Measurements from ENCODE around the gene NAIF1.
"Not testable (repeated sequence)": the region's sequence is repeated elsewhere in the genome, so short reads cannot be mapped to it uniquely, and the experiment has no call there.

Gene NAIF1

GRCh38 chr9:128066713-128067644 is at the start of gene NAIF1:
TSS of gene NAIF1 (minus strand) at chr9:128067320. CDS start at chr9:128067101, 219 bp downstream.
- DNase-seq: peak; percentile 99

DNA sequence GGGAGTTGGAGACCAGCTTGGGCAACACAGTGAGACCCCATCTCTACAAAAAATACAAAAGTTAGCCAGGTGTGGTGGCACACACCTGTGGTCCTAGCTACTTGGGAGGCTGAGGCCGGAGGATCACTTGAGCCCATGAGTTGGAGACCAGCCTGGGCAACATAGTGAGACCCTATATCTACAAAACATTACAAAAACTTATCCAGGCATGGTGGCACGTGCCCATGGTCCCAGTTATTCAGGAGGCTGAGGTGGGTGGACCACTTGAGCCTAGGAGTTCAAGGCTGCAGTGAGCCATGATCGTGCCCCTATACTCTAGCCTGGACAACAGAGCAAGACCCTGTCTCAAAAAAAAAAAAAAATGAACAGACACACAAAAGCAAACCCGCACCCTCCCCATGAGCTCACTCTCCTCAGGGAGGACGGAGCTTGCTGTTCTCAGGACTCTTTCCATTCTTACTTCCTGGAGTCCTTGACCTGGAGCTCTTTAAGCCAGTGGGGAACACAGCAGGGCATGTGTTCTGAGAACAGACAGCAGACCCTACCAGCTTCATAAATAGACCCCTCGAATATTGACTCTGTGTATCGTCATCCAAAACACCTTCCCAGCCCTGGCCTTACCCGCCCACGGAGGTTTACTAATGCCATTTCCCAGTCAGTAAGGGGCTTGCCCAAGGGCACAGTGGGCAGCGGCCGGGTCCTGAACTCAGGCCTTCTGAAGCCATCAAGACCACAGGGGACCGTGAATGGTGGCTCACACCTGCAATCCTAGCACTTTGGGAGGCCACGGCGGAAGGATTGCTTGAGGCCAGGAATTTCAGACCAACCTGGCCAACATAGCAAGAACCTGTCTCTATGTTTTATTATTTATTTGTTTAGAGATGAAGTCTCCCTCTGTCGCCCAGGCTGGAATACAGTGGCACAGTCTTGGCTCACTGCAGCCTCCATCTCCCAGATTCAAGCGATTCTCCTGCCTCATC is 49.3 kb upstream of the NAIF1 start:
- DNase-seq: no peak

GRCh38 chr9:128115187-128116103 is 48.3 kb upstream of the NAIF1 start:
- no peak for DNase-seq

DNA sequence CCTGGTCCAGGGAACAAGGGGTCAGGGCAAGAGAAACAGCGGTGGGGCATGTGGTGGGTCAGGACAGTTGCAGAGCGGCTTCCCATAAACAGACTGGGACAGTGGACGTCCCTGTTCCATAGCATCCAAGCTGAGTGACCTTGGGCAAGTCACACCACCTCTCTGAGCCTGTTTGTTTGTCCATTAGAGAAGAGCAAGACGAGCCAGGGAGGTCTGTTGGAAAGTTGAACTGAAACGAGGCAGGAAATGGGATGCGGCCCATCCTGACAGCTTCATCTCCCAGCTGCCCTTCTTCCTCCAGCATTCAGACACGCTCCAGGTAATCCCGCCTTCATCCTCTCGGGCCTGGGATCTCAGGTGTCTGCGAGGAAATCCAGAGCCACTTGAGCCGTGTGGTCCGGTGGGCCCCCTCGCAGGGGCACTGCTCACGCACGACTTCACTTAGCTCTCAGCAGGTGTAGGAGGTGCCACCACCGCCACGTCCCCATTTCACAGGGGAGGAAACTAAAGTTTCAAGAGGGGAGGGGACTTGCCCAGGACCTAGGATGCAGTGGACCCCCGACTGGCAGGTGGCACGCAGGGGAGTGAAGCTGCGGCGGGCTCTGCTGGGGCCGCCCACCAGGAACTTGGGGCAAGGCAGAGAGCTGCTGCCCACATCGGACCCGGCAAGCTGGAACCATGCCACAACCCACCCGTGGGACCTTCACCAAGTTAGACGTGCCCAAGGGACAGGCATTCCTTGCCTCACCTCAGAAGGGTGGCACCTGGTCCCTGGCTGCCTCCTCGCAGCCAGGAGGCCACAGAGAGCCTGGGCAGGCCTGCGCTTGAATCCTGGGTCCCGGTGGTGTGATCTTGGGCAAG is 47.4 kb upstream of the NAIF1 start:
- no peak for DNase-seq

- DNase-seq: no peak
Observed at GRCh38 chr9:128113526-128114325, 46.6 kb upstream of the NAIF1 start.

- DNase-seq: not testable (repeated sequence)
Observed at GRCh38 chr9:128111726-128112125, 44.6 kb upstream of the NAIF1 start.

GRCh38 chr9:128109050-128109709 is 42.1 kb upstream of the NAIF1 start:
- DNase-seq: no peak

GRCh38 chr9:128108269-128109049 is 41.3 kb upstream of the NAIF1 start:
- DNase-seq: no peak

GRCh38 chr9:128107468-128108268 is 40.5 kb upstream of the NAIF1 start:
- no peak for DNase-seq

GRCh38 chr9:128106940-128107467 is 39.9 kb upstream of the NAIF1 start:
- DNase-seq: no peak

DNA sequence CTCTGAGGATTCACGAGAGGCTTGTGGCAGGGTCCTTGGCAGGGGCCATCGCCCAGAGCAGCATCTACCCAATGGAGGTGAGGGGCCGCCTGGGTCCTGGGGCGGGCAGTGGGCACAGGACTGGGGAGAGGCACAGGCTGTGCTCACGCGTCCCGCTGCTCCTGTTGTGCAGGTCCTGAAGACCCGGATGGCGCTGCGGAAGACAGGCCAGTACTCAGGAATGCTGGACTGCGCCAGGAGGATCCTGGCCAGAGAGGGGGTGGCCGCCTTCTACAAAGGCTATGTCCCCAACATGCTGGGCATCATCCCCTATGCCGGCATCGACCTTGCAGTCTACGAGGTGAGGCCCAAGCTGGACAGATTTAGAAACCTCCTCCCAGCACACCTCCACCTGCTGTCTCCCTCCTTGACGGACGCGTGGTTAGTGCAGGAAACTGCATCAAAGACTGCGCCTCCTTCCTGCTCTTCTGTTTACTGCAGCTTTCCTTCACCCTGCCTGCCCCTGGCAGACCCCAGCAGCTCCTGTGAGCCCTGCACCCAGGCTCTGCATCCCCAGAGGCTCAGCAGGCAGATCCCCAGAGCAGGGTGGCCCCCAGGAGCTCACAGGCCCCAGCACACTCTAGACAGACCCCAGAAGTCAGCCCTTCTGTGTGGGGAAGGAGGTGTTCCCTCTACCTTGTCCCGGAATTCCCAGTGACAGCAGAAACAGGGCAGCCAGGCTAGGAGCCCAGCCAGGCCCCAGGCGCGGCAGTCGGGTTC is 39.2 kb upstream of the NAIF1 start:
- DNase-seq: no peak

- no peak for DNase-seq
Observed at GRCh38 chr9:128105538-128106175, 38.5 kb upstream of the NAIF1 start.

GRCh38 chr9:128104171-128104618 is 37.1 kb upstream of the NAIF1 start:
- DNase-seq: no peak

GRCh38 chr9:128103589-128103962 is 36.5 kb upstream of the NAIF1 start:
- peak; percentile 48 for DNase-seq

DNA sequence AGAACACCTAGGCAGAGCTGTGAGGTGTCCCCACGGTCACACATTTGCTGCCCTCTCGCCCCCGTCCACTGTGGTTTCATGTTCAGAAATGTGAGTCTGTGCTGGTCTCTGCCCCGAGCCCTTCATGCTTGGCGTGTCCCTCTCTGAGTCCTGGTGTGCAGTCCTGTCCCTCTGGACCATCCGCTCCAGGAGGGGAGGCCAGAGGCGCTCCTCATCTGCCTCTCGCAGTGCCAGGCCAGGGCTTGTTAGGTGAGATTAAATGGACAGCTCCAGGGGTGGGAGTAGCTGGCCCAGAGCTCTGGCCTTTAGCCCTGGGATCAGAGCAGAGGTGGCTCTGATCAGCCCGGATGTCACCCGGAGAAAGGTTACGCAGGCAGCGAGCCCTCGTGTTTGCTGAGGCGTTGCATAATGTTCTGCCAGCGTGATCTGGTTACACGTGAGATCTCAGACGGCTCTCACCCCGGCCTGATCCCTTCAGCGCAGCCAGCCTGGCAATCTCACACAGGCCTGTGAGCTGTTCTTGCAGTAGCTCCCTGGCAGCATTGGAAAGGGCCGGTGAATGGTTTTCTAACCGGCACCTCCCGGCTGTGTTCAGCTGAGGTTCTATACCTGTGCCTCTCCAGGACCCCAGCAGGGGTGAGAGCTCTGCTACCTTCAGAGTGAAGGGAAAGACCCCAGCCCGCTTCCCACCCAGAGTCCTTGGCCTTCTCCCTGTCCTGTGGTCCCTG is 35.9 kb upstream of the NAIF1 start:
- no peak for DNase-seq

DNA sequence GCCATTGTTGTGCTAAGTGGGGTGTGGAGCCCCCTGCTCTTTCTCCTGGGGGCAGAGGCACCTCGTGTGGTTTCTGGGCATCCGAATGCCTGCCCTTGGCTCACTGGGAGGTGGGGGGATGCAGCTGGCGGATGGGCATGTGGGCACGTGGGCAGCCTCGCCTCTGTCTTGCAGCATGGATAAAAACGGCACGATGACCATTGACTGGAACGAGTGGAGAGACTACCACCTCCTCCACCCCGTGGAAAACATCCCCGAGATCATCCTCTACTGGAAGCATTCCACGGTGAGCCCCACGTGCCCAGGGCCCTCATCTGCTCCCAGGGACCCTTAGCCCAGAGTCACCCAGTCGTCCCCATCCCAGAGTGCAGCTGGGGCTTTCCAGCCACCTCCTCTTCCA is 35.1 kb upstream of the NAIF1 start:
- no peak for DNase-seq

All from activated CD4-positive, alpha-beta T cell treated with anti-CD3 and anti-CD28 coated beads, Interleukin-2, amount 50 U/mL, for 16 hours (primary cell).